Spleen (tissue), 7 donors: ENCODE measurements around the gene SUN5.

ENCODE experiments used
- CTCF ChIP-seq, 11 experiments: fragments of 200-600 bp in 7 of 11; fragments of 450-650 bp in 4 of 11; sonication (generic) in 4 of 11; IDR thresholded peaks in 8 of 11; conservative IDR thresholded peaks in 3 of 11; 1 replicate in 7 of 11; 2 replicates in 4 of 11; pipeline versions ENCODE4 v1.4.0 to v1.8.0; 2016 to 2021; ENCODE audit warnings: antibody characterized with exemption in 11 of 11, inconsistent platforms in 4 of 11, mild to moderate bottlenecking in 1 of 11
- POLR2AphosphoS5 ChIP-seq, 3 donors: sonication (generic); formaldehyde crosslinking; IDR thresholded peaks; one replicate each; pipeline ENCODE4 v1.5.1; 2017; ENCODE audit warnings: antibody characterized with exemption in 3 of 3
- donor health status: DM: no; HTN: no; CAD: no; lungs with moderate emphysema.
- donor health status: DM: no; HTN: no; CAD: no.
- donor health status: DM: no; HTN: no; CAD: no.

DNA sequence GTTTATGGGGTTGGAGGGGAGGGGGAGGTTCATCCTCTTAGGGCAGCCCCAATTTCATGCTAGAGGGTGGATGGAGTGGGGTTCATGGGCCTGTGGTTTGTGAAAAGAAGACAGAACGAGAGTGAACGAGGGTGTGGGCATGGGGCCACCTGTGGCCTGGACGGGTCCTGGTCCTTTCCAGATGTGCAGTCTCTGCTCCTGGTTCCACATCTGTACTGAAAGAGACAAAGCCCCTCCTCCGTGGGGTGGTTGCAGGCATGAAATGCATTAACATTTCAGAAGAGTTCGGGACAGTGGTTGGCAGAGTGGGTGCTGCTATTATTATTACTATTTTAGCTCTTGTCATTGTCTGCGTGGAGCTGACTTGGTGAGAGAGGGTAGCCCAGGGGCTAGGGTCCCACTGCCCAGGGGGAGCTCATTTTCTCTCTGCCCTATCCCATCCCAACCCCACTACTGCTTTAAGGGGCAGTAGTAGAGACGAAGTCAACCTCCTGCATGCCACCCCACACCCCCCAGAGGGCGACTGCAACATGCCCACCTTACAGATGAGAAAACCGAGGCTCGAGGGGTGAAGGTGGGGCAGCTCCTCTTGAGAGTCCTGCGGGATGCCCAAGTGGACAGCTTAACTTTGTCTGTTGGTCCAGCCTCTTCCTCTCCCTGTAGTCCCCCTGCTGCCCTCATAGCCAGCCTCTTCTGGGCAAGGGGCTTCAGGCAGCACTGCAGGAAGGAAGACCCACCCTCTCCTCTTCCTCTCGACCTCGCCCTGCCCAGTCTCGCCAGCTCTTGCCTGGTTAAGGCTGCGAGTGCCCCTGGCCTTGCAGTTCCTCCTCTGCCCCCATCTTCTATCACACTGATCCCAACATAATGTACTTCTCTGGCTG is 11.7 kb upstream of the SUN5 start:
- TF ChIP-seq CTCF (IDR thresholded peaks at IDR 0.05 in 8 of 11, conservative IDR thresholded peaks at IDR 0.05 in 3 of 11) (no peak), POLR2AphosphoS5 (IDR thresholded peaks at IDR 0.05) (no peak)
